Mucosa of stomach (tissue), 1 donor: ENCODE results near the gene PSD4.

Experiments used
- H3K27me3 ChIP-seq: one replicate; pipeline ENCODE4 v1.7.0; 2013; ENCODE audit warnings: mild to moderate bottlenecking, low read length; ENCODE audit not compliant: control insufficient read depth, insufficient read depth
- H3K36me3 ChIP-seq: one replicate; pipeline ENCODE4 v1.7.0; 2013; ENCODE audit warnings: low read length; ENCODE audit not compliant: control insufficient read depth, insufficient read depth
- H3K4me1 ChIP-seq: one replicate; pipeline ENCODE4 v1.7.0; 2013; ENCODE audit warnings: mild to moderate bottlenecking, low read length; ENCODE audit not compliant: control insufficient read depth, insufficient read depth
- H3K4me3 ChIP-seq: one replicate; pipeline ENCODE4 v1.7.0; 2013; ENCODE audit warnings: low read length
- H3K9ac ChIP-seq: one replicate; pipeline ENCODE4 v1.7.0; 2013; ENCODE audit warnings: mild to moderate bottlenecking, low read length, moderate library complexity
- H3K9me3 ChIP-seq: one replicate; pipeline ENCODE4 v1.7.0; 2013; ENCODE audit warnings: mild to moderate bottlenecking, low read length, moderate library complexity; ENCODE audit not compliant: control insufficient read depth
- donor health status: Pancreatic carcinoma.

Gene PSD4

DNA sequence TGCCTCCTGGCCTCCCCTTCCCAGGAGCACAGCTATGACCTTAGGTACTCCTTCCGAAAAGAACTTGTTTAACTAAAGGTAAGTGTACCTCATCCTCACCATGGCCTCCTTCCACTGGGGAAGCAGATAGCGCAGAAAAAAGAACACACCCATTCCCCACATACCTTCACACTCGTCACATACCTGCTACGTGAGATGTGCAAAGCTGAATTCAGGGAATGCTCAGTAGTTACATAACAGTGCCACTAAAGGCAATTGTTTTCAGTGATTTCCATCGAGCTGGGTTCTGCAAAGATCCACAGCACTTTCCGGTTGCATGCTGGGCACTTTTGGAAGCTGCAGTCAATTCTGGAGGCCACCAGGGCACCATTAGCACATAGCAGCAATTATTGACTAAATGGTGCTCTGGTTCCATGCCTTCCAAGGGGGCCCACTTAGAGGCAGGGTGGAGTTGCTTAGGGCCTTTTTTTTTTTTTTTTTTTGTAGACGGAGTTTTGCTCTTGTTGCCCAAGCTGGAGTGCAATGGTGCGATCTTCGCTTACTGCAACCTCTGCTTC lies 63.9 kb downstream of the PSD4 start:
- Histone ChIP-seq H3K4me3 (no peak overlapping the region), H3K36me3 (no peaks in the 10 kb centered on the region), H3K27me3 (no peaks in the 10 kb centered on the region)

DNA sequence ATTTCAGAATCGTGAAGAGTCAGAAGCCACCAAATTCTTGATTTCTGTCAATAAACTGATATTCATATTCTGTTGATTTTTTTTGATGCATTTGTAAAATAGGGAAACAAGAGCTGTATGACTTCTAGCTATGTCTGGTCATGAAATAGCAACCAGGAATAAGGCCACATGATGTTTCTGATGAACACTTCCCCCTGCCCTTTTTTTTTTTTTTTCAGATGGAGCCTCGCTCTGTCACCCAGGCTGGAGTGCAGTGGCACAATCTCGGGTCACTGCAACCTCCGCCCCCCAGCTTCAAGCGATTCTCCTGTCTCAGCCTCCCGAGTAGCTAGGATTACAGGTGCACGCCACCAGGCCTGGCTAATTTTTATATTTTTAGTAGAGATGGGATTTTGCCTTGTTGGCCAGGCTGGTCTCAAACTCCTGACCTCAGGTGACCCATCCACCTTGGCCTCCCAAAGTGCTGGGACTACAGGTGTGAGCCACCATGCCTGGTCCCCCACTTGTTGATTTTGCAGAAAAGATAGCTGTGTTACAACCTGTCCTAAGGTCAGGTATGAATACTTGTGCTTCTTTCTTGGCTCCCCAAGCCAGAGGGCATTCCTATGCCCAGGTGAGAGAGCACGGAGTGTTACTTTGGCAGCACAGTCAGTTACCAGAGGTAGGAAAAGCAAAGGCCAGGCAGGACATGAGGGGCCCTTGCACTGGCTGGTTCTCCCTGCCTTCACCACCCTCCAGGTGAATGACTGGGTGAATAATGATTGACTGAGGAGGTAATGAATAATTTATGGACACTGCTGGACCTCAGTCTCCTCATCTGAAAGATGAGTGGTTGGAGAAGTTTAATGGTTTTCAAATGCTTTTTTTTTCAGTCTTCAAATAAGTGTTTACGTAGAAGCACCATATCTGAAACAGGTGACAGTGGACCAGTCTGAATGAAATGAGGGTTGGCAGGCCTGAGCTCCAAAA lies 65.4 kb downstream of the PSD4 start:
- Histone ChIP-seq H3K27me3 (no peaks in the 10 kb centered on the region), H3K36me3 (no peaks in the 10 kb centered on the region), H3K4me1 (peaks cover 26% of the 10 kb centered on the region), H3K4me3 (no peak overlapping the region), H3K9me3 (no peaks in the 10 kb centered on the region), H3K9ac (no peak overlapping the region)

More for the DNA sequence above, 63.9 kb downstream of the PSD4 start:
- Histone ChIP-seq H3K9me3 (no peaks in the 10 kb centered on the region), H3K9ac (no peak overlapping the region), H3K4me1 (peaks cover 26% of the 10 kb centered on the region)

DNA sequence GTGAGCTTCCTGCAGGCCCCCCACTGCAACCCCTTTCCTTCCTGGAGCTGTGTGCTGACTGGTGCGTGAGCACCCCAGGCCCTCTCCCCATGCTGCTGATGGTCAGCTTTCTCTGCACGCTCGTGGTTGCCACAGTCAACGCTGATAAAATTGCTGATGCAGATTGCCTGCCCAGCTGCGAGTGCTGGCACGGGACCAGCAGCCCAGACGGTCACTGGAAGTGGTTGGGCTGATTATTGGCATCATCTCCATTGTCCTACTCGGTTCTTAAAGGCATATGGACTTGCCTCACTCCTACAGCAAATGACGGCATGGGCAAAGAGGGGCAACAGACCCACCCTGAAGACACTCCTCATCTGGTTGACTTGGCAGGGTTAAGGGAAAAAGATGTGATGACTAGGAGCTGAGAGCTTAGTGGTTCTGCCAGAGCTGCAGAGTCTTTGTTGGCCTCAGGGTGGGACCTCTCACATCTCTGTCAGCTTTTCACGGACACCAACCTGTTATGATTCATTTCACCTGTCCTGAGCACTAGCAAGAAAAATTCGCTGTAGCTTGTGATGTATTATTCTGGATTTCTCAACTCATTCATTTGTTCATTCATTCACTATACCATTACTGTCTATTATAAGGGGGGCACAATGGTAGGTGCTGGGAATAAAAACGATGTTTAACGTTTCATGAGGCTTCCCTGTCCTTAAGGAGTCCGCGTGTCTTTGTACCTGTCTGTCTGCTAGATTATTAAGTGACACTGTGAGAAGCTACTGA lies 66.6 kb downstream of the PSD4 start:
- Histone ChIP-seq H3K27me3 (no peaks in the 10 kb centered on the region), H3K9me3 (no peaks in the 10 kb centered on the region), H3K4me3 (no peak overlapping the region), H3K36me3 (no peaks in the 10 kb centered on the region), H3K9ac (no peak overlapping the region), H3K4me1 (peaks cover 26% of the 10 kb centered on the region)

DNA sequence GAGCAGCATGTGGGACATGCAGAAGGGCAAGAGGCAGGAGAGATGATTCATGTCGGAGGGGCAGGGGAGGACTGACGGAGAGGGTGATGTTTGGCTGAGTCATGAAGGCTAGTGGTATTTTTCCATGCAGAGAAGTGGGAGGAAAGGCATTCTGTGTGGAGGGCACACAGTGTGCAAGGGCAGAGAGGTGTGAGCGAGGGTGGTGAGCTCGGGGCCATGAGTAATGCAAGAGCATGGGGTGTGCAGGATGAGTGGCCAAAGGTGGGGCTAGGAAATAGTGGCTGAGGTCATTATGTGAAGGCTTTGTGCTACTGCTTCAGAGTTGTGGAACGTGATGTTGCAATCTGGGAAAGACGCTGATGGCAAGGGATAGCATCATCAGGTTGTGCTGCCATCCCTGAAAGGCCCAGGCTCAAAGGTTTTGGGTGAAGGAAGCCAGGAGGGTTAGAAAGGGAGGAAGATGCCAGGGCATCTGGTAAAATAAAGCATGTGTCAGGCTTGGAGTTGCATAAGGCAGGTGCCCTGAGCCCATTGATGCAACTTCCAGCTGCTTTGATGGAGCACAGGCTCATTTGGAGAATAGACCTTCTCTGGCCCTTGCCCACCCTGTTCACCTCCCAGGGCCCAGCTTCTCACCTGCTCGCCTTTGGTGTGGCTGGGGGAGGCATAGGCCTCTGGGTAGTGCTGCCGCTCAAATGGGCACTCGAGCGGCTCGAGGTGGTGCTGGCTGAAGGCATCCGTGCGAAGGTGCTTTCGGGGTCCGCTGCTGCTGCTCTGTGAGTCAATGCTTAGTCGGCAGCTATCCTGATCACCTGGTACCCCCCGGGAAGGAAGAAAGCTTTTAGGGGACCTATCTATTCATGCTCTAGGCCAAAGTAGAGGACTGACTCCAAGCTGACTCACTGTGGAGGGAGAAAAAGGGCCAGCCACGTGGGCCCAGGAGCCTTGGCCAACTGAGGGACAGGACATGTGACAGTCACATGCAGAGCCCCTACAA lies 67.4 kb downstream of the PSD4 start:
- Histone ChIP-seq H3K9me3 (no peaks in the 10 kb centered on the region), H3K27me3 (no peaks in the 10 kb centered on the region), H3K36me3 (no peaks in the 10 kb centered on the region), H3K9ac (no peak overlapping the region), H3K4me3 (no peak overlapping the region), H3K4me1 (peaks cover 26% of the 10 kb centered on the region)

DNA sequence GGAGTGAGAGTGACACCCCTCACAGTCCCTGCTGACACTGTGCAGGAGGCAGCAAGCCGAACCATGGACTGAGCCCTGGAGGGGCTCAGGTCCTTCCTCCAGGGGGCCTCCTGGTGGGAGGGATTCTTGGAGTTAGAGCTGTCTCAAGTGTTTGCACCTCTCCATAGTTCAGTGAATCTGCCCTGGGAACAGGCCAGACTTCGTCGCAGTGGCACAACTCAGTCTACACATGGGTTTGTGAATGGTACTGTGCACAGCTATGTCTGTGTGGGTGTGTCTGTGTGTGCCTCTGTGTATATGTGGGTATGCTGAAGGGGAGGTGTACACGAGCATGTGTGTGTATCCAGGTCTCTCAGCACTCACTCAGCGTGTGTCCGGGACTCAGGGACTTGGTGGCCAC lies 68.6 kb downstream of the PSD4 start:
- H3K4me3 ChIP-seq = no peak overlapping the region
- H3K9ac ChIP-seq = no peak overlapping the region
- peaks cover 26% of the 10 kb centered on the region for H3K4me1 ChIP-seq
- H3K27me3 ChIP-seq = no peaks in the 10 kb centered on the region
- no peaks in the 10 kb centered on the region for H3K9me3 ChIP-seq
- H3K36me3 ChIP-seq = no peaks in the 10 kb centered on the region

DNA sequence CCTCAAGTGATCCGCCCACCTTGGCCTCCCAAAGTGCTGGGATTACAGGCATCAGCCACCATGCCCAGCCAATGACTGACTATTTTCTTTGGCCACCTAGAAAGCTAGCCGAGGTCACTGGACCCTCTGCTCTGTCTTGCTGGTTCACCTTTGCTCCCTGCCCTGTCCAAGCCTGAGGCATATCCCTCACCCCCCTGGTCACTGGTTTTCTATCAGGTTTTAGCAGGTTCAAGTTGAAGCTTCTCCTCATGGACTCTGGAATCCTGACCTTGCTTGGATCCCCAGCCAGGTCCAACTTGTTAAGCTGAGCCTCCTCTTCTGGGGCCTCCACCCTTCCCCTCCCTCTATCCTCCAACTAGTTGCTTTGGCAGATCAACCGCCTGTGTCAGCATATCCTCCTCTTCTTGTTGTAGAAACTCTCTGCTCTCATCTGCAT lies 71.5 kb downstream of the PSD4 start:
- H3K4me3 ChIP-seq = no peak overlapping the region
- H3K4me1 ChIP-seq = peaks cover 22% of the 10 kb centered on the region
- no peak overlapping the region for H3K9ac ChIP-seq
- H3K9me3 ChIP-seq = no peaks in the 10 kb centered on the region
- no peaks in the 10 kb centered on the region for H3K36me3 ChIP-seq
- no peaks in the 10 kb centered on the region for H3K27me3 ChIP-seq

DNA sequence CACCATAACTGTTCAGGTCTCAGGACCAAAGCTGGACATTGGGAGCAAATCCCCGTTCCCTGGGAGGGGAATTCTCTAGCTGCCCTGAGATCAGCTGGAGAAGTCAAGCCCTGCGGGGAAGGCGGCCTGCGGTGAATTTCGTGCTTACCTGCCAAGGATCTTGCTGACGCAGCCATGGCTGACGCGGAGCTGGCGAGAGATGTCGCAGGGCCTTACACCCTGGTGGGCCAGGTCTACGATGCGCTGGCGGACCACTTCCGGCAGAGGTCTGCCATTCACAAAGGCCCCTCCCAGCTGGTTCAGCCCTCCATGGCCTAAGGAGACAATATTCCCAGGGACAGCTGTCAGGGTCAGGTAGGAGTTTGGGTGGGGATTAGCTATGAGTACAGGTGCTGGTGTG lies 72.8 kb downstream of the PSD4 start:
- H3K4me1 ChIP-seq = peaks cover 9% of the 10 kb centered on the region
- no peak overlapping the region for H3K9ac ChIP-seq
- H3K36me3 ChIP-seq = no peaks in the 10 kb centered on the region
- no peaks in the 10 kb centered on the region for H3K27me3 ChIP-seq
- no peaks in the 10 kb centered on the region for H3K9me3 ChIP-seq
- no peak overlapping the region for H3K4me3 ChIP-seq

DNA sequence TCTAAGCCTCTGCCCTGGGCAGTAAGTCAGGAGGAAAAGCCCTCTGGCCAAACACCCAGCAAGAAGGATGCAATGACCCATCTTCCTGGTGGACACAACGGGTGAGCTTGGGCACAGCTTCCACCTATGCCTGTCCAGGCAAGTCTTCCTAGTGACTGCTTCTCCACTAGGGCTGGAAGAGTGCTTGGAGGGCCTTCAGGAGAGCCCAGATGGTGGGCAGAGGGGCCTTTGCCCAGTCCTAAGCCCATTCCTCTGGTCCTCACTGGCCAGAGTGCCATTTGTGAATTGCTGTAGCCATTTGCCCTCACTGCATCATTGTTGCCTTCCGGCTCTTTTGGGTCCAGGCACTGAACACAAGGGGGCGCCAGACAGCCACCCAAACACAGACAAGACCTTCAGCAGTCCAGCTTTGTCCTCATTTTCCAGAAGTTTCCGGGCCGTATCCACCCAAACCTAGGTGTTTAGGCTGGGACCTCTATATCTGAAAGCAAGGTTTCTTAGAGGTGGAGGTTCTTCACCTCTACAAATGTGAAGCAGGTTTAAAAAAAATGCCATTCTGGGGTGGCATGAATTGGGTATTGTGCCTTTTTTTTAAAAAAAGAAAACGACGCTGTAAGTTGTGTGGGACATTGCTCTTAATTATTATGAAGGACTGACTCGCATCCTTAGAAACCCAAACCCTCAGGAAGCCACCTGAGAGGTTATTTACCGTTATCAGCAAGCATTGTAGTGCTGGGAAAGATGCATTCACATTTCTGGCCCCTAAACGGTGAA lies 75.4 kb downstream of the PSD4 start:
- Histone ChIP-seq H3K27me3 (no peaks in the 10 kb centered on the region), H3K4me3 (no peak overlapping the region), H3K36me3 (no peaks in the 10 kb centered on the region), H3K9me3 (no peaks in the 10 kb centered on the region), H3K4me1 (peaks cover 6% of the 10 kb centered on the region), H3K9ac (peak overlapping the region; percentile 26)

DNA sequence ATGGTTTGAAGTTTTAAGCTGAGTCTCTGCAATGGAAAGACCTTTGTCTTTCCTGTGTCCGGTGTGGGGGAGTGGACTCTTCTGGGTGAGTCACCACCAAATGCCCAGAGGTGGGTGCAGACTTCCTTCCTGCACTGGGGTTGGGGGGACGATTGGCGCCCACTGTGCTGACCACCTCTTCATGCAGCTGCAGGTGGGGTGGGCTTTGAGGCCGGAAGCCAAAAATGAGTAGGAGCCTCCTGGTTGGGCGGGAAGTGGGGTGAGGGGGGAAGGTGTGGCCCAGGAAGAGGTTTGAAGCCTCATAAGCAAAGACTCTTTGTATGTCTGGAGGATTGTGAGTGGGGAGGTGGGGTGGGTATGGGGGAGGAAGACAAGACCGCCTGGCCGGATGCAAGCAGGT lies 77.3 kb downstream of the PSD4 start:
- H3K9ac ChIP-seq = no peak overlapping the region
- no peaks in the 10 kb centered on the region for H3K9me3 ChIP-seq
- peaks cover 6% of the 10 kb centered on the region for H3K4me1 ChIP-seq
- H3K27me3 ChIP-seq = no peaks in the 10 kb centered on the region
- H3K36me3 ChIP-seq = no peaks in the 10 kb centered on the region
- no peak overlapping the region for H3K4me3 ChIP-seq

DNA sequence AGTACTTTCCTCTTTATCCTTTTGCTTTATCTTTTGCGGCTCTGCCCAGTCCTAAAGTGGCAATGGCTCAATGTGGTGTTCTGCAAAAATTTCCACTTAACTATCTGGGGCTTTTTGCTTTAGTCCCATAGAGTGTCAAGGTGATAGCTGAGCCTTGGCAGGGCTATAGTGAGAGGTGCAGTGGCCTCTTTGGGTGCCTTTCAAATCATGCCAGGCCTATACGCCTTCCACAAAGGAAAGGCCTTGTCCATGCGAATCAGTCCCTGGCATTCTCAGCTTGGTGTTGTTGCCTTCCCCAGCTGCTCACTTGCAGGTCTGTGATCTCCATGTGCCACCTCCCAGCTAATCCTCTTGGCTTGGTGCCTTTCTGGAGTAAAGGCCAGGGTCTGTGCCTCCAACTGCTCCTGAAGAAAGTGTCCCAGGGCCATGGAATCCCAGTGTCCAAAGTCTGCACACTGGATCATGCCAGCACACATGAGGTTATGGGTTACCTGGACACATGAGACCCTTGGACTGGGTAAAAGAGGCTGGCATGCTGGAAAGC lies 78.3 kb downstream of the PSD4 start:
- no peaks in the 10 kb centered on the region for H3K27me3 ChIP-seq
- H3K4me1 ChIP-seq = peaks cover 6% of the 10 kb centered on the region
- H3K36me3 ChIP-seq = no peaks in the 10 kb centered on the region
- no peak overlapping the region for H3K4me3 ChIP-seq
- no peak overlapping the region for H3K9ac ChIP-seq
- H3K9me3 ChIP-seq = no peaks in the 10 kb centered on the region
